Activated naive CD8-positive, alpha-beta T cell treated with anti-CD3 and anti-CD28 coated beads, Interleukin-2, amount 50 U/mL, for 16 hours (primary cell): ENCODE measurements around the gene FNDC5.

Experiments
- DNase-seq: peaks from one replicate; pipeline ENCODE4 v3.0.0-alpha.2; 2020; ENCODE audit warnings: low read depth, low spot score

FNDC5 gene

DNA sequence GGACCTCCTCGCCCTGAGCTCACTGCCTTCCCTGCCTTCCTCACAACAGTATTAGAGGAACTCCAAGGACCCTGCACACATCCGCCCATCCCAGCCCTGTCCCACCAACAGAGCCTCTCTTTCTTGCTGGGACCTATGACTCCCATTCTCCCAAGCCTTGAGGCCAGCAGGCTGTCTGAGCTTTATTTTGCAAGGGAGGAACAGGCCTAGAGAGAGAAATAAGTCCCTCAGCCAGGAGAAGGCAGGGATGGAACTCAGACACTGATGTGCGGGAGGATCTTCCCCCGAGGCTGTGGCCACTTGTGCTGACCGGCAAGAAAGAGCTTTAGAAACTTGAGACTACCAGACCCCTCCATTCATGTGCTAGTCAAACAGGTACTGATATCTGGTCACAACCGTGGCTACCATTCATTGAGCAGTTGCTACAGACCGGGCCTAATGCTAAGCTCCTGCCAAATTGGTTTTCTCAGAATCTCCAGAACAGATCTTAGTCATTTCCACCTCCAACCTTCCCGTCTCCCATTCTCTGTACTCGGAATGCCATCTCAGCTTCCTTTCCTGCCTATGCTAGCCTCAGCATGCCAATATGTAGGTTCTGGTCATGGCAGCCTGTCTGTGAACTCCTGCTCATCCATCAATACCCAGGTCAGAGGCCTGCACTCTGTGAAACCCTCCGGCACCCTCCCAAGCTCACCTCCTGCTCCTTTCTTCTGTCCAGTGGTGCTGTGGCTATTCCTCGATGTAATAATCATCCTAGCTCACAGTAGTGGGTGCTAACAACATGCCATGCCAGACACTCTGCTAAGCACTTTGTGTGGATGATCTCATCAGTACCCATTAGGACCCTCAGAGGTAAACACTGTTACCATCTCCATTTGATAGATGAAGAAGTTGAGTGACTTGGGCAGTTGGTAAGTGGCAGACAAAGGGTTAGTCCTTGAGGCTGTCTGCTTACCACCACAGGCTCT, 26.7 kb upstream of the FNDC5 start:
- DNase-seq: no peak

DNA sequence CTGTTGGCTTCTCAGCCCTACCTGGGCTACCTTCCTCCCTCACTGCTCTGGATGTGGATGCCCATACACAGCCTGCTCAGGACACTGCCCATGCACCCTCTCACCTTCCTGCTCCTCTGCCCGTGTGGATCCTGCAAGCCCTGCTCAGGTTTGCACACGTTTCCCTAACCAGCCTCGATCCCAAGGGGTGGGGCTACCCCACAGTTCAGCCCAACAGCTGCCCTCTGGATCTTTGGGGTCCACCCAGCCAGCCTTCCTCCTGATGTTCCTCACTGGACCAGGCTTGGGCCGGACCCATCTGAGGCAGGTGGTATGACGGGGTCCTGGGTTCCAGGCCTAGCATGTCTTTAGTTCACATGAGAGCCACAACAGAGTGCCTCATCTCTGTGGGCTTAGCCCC, 25.7 kb upstream of the FNDC5 start:
- DNase-seq: no peak

DNA sequence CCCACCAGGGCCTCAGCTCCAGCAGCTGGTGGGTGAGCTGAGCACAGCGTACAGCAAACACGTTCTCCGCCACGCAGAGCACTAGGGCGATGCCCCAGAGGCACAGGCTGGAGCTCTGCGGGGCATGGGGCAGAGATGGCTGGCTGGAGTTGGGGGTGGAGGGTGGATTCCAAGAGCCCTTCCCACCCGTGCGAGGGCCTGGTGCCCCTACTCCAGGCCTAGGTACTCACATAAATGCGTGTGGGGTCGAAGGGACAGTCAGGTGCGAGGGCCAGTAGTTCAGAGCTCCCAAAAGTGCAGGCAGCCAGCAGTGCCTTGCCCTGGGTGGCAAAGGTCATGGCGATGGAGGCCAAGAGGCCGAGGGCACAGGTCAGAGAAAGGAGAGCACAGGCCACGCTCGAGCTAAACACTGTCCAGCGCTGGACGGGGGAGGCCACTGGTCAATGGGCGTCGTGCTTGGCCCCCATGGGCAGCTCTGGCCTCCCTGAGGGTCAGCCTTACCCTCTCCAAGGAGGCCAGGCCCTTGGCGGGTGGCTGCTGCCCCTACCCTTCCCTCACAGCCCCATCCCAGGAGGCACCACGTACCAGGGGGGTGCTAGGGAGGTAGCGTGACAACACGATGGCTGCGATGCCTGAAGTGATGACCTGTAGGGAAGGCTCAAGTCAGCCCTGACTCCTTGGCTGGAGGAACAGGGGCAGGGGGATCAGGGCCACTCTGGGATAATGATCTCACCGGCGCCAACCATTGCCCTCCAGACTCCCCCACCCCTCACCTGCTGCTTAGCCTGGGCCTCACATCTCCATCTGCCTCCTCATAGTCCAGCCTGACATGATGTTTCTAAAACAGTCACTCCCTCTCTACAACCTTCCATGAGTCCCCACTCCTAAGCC, 24.9 kb upstream of the FNDC5 start:
- no peak for DNase-seq

DNA sequence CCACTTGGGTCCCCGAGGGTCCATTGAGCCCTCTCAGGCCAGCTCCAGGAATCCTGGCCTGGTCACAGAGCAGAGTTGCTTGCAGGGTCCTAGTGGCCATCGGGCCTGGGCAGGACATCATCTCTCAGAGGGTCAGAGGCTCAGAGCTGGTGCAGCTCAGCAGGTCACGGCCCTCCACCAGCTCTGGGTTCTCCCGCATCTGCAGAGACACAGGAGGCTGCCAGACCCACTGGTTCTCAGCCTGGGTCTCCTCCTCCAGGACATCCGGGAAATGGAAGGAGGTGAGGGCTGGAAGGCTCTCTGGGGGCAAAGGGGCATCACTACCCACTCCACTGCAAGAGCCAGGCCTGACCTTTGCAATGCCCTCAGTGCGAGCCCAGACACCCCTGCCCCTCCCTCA, 24.0 kb upstream of the FNDC5 start:
- no peak for DNase-seq

DNA sequence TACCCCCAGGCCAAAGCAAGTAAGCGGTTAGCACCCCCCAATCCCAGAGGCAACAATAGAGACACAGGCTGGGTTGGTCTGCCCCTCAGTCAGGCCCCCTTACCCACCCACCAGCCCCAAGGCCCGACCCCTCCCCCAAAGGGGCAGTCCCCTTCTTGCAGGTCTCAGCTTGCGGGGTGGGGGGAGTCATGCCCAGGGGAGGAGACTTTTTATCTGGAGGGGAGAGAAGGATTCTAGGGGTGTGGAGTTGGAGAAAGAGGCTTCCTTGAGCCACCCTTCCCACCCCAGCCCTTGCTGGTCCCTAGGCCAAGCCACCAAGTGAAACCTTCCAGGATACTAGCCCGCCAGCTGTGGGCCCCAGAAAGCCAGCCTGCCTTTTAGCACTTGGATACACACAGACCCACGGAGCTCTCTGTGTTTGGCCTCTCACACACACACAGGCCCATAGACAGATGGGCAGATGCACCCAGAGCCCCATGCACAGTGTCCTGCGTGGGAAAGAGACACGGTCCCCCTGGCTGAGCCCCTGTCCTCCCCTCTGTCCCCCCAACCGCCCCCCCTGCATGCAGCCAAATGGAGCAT, 23.4 kb upstream of the FNDC5 start:
- no peak for DNase-seq

DNA sequence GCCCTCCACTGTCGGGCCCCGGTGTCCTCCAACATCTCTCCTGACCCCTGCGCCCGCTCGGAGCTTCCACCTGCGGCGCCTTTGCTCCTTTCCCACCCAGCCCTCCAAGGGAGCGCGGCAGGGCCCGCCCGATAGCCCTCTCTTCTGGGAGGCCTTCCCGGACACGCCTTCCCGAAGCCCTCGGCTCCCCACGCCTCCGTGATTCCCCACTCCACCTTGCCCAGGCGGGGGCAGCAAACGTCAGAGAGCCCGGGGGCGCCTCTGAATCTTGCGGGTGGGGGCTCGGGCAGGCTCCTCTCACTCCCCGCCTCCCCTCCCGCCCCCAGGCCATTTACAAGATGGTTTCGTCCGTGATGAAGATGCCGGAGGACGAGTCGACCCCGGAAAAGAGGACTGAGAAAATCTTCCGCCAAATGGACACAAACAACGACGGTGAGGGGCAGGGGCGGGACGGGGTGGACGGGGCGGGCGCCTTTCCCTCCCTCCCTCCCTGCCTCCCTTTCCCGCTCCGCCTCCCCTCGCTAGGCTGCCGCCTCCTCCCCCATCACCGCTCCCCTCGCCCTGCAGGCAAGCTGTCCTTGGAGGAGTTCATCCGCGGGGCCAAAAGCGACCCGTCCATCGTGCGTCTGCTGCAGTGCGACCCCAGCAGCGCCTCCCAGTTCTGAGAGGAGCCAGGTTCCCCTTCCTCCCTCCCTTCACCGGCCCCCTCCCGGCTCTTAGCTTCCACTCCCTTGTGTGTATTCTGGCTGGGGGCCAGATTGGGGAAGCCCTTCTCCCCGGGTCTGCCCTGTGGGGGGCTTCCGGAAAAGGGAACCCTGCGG, 22.7 kb upstream of the FNDC5 start:
- DNase-seq: no peak

DNA sequence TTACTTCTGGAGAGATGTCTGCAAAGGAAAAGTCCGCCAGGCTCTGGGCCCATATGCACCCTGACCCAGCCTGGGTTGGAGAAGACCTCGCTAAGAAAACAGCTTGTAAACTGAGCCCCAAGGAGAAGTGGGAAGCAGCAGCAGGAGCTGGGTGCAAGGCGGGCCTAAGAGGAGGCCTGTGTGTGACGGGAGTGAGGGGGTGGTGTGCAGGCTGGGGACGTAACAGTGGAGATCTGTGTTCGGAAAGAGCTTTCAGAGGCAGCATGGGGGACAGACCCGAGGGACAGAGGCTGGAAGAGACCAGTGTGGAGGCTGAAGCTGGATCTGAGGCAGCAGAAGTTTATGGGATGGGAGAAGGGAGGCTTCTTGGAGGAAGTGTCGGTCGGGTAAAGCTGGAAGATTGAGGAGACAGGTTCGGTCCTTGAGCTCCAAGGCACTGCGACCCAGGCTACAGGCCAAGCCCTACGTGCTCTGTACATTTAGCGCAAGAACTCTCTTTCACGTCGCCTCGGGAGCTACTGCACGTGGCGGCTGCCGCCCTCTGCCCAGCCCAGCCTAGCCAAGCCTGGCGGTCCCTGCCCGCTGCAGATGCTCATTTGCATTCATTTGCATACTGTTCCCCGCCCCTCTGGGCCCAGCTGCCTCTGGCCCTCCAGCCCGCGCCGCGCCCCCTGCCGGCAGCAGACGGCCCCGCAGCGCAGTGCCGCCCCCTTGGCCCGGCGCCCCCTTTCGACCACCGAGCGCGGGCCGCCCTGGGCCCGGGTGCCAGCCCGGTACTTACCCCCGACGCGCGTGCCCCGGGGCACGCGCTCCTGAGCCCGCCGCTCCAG, 21.9 kb upstream of the FNDC5 start:
- DNase-seq: peak; percentile 17

DNA sequence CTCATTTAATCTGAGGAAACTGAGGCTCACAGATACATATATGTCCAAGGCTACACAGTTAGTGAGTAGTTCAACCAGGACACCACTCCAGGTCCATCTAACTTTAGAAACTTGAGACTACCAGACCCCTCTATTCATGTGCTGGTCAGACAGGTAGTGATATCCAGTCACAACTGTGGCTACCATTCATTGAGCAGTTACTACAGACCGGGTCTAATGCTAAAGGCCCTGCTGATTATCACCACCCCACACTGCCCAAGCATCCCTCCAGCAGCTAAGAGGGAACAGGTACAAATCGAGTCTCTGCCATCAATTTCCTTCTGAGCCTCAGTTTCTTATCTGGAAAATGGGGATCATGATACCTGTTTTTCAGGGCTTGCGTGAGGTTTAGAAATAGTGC, 20.9 kb upstream of the FNDC5 start:
- no peak for DNase-seq

DNA sequence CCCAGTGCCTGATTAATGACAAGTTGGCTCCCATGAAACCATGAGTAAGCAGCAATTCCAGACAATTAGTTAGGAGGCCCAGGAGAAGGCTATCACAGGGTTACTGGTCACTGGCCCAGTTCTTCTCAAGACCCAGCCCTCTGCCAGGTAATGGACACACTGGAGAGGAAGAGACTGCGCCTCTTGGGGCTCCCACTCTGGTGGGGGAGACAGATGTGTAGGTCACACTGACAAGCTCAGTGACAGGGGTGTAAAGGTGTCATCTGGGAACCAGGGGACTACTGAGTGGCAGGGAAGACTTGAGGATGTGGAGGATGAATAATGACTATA, 20.5 kb upstream of the FNDC5 start:
- no peak for DNase-seq

DNA sequence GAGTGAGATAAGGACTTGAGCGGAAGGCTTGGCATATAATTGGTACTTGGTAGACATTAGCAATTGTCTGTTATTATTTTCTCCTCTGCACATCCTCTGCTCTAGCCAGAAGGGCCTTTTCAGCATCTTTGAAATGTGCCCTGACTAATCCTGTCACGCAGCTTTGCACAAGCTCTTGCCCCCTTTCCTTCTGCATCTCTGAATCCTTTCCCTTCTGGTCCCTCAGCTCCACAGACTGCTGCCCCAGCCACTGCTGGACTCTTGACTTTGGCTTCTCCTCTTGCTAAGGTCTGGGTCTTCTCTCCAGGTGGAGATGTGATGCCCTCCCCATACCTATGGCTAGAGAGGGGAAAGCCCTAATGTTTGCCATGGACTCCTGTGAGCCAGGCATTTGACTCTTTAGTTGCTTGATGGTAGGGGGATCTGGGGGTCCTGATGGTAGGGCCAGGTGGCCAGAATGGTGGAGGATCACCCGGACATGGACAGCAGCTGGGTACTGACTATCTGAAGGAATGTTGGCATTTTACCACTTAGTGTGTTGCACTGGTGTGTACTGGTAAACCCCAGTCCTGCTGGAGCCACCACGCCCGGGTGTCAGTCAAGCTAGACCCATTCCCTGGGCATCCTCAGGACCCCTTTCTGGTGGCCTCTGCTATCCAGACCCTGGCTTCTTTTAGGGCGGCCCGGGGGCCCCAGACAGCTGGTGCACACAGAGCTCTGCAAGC, 20.0 kb upstream of the FNDC5 start:
- DNase-seq: no peak

DNA sequence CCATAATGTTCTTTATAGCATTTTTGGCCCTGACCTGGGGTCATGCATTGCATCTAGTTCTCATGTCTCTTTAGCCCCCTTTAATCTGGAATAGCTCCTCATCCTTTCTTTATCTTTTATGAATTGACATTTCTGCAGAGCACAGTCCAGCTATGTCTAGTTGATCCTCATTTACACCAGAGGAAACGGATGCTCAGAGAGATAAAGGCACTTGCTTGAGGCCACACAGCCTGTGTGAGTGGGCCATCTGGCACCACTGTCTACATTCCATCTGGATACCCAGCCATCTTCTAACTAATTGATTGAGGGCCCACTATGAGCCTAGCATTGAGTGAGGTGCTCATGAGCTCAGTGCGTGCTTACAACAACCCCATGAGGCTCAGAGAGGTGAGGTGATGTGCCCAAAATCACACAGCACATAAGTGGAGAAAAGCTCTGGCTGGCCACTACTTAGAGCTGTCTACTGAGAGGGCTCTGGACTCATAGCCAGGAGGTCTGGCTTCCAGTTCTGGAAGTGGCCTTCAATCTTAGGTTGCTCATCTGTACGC, 19.1 kb upstream of the FNDC5 start:
- no peak for DNase-seq

DNA sequence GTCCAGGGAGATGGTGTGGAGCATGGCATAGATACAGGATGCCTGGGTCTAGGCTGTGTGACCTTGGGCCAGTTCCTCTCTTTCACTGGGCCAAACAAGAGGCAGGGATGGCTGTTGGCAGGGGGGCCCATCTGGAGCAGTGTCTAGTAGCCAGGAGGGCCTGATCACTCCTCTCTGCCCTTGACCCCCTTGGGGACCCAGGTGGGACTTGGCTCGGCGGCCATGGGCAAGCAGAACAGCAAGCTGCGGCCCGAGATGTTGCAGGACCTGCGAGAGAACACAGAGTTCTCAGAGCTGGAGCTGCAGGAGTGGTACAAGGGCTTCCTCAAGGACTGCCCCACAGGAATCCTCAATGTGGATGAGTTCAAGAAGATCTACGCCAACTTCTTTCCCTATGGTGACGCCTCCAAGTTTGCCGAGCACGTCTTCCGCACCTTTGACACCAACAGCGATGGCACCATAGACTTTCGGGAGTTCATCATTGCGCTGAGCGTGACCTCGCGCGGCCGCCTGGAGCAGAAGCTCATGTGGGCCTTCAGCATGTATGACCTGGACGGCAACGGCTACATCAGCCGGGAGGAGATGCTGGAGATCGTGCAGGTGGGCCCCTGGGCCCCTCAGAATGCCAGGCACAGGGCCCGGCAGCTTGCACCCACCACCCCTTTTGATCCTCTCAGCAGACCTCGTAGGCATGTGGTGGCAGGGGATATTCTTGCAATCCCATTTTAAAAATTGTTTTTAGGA, 18.1 kb upstream of the FNDC5 start:
- no peak for DNase-seq

DNA sequence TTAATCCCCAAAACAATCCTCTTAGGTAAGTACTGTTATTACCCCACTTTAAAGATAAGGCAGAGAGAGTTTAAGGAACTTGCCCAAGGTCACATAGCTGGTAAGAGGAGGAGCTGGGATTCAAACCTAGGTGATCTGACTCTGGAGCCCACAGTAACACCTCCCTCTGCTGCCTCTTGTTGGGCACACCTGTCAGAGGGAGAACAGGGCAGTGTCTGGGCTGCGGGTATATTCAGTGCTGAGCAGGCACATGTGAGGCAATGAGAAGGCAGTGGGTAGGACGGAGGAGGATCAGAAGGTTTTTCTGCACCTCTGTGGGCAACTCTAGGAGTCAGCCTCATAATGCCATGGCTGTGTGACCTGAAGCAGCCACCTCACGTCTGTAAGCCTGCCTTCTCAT, 17.4 kb upstream of the FNDC5 start:
- DNase-seq: no peak

DNA sequence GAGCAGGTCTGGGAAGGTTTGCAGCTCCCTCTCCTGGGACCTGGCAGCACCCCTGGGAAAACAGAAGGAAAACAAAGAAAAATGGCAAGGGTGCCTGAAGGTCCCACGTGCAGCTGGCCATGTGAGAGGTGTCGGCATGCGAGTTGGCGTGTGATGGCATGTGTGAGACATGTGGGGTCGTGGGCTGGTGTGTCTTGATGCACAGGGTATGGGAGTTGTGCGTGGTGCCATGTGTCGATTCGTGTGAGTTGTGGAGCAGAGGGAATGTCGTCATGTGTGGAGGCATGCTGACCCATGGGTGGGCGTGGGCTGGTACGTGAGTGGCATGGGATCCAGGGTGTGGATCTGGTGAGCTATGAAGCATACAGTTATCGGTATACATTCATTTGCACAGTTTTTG, 16.9 kb upstream of the FNDC5 start:
- no peak for DNase-seq

DNA sequence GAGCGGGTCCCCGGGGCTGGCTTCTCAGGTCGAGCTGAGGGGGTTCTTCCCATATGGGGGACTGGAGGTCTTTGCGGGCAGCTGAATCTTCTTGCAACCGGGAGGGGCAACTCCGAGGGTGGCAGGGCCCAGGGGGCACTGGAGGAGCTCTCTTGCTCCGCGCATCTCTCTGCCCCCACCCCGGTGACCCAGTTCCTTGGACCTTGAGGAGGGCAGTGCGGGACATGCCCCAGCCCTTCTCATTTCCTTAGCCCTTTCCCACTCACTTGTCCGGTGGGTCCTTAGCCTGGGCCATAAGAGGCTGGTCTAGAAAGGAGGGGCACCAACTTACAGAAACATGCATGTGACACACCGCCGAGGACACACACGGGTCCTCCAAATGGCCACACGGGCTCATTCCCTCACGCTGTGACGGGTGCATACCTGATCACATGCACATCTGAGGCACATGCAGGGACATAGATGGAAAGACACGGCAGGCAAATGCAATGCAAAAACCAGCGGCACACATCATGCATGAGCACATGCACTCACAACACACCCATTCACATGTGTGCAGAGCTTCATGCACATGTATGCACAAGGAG, 16.2 kb upstream of the FNDC5 start:
- no peak for DNase-seq

DNA sequence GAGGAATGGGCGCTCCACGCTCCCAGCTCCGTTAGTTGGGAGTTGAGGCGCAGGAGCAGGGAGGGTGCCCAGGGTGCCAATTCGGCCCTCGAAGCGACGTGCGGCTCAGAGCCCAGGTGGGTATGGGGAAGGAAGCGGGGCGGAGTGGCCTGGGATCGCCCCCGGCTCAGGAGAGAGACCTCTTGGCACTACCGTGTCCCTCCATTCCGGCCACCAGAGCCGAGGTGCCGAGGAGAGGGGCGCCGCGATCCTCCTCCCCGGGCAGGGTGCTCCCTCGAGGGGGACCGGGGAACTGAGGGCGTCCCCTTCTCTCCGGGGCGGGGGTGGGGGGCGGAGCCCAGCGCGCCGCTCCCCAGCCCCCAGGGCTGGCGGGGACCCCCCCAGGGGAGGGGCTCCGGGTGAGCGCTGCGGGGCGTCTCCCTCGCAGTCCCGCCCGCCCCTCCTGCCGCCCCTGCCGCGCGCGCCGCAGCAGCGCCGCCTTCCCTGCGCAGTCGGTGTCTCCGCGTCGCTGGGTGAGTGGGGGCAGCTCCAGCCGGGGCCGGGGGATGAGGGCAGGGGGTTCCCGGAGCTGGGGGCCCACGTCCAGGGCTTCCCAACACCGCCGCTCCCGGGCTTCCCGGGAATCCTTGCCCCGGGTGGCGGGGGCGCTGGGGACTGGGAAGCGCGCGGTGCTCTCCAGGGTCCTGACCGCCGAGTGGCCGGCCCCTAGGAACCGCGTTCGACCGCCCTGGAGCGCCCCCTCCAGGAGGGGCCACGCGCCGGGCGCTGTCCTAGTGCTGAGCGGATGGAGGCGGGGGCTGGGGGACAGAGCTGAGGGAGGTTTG, 15.5 kb upstream of the FNDC5 start, which contains the start of gene HPCA:
Gene HPCA, plus strand, starts transcription at position 488 of the 824 bp plus-strand sequence. CDS start 2,408 bp downstream, outside the sequence.
- DNase-seq: no peak

DNA sequence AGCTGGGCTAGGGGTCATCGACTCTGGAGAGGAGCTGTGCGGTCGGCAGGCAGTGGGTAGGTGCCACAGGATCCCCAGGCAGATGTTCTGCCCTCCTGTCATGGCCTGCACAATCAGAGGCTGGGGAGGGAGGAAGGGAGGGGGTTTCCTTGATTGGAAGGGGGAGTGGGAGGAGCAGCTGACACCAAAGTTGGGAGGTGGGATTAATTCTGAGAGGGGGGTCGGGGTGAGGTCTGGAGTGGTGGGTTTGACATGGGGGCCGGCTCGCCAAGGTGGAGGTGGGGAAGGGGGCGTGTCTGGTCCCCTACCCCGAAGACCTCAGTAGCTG, 14.9 kb upstream of the FNDC5 start:
- no peak for DNase-seq

DNA sequence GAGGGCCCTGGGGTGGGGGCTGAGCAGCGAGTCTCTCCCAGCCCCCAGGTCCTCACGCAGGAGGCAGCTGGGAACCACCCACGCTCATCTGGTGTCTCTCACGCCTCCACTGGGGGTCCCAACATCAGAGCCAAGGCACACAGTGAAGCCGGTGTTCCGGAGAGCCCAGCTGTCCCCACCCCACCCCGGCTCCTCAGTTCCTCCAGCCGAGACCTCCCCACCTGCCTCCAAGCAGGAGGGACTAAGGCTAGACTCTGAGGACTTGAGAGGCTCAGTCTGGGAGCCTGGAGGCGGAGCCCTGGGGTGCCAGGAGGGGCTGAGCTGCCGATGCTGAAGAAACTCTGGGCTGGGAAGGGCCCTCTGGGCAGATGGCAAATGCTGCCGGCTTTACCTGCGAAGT, 14.0 kb upstream of the FNDC5 start:
- DNase-seq: no peak
